Measurements from ENCODE around the gene CALCB.

The CALCB gene

GRCh38 chr11:15114501-15115475 lies 41.4 kb downstream of the CALCB start, which contains the start of gene INSC:
TSS of gene INSC (plus strand) at chr11:15114923. CDS start at chr11:15149175, 34,252 bp downstream.
- in situ Hi-C loops (cut with HindIII; ENCODE audit: low pct_unique_long_range_greater_than_20kb, low sequenced_read_pairs): no loop called here
- no peak for DNase-seq (ENCODE audit: low read depth in 1 of 2, low spot score in 1 of 2)
- no peak for TF ChIP-seq JUND (IDR thresholded peaks at IDR 0.05; ENCODE audit: low read depth)

GRCh38 chr11:15115686-15116085 lies 42.3 kb downstream of the CALCB start:
- in situ Hi-C loops (cut with HindIII; ENCODE audit: low pct_unique_long_range_greater_than_20kb, low sequenced_read_pairs): no loop called here
- no peak for DNase-seq (ENCODE audit: low read depth in 1 of 2, low spot score in 1 of 2)
- TF ChIP-seq JUND (IDR thresholded peaks at IDR 0.05; ENCODE audit: low read depth): no peak

- DNase-seq (ENCODE audit: low read depth in 1 of 2, low spot score in 1 of 2): no peak
- TF ChIP-seq JUND (IDR thresholded peaks at IDR 0.05; ENCODE audit: low read depth): no peak
- in situ Hi-C loops (cut with HindIII; ENCODE audit: low pct_unique_long_range_greater_than_20kb, low sequenced_read_pairs): no loop called here
Observed at GRCh38 chr11:15117751-15118150, 44.4 kb downstream of the CALCB start.

GRCh38 chr11:15118431-15118830 lies 45.0 kb downstream of the CALCB start:
- no peak for TF ChIP-seq JUND (IDR thresholded peaks at IDR 0.05; ENCODE audit: low read depth)
- no peak for DNase-seq (ENCODE audit: low read depth in 1 of 2, low spot score in 1 of 2)
- in situ Hi-C loops (cut with HindIII; ENCODE audit: low pct_unique_long_range_greater_than_20kb, low sequenced_read_pairs): no loop called here

GRCh38 chr11:15119352-15119751 lies 46.0 kb downstream of the CALCB start:
- no peak for TF ChIP-seq JUND (IDR thresholded peaks at IDR 0.05; ENCODE audit: low read depth)
- in situ Hi-C loops (cut with HindIII; ENCODE audit: low pct_unique_long_range_greater_than_20kb, low sequenced_read_pairs): no loop called here
- DNase-seq (ENCODE audit: low read depth in 1 of 2, low spot score in 1 of 2): no peak

- TF ChIP-seq JUND (IDR thresholded peaks at IDR 0.05; ENCODE audit: low read depth): no peak
- in situ Hi-C loops (cut with HindIII; ENCODE audit: low pct_unique_long_range_greater_than_20kb, low sequenced_read_pairs): no loop called here
Observed at GRCh38 chr11:15119826-15120225, 46.4 kb downstream of the CALCB start.

GRCh38 chr11:15123849-15124248 lies 50.5 kb downstream of the CALCB start:
- in situ Hi-C loops (cut with HindIII; ENCODE audit: low pct_unique_long_range_greater_than_20kb, low sequenced_read_pairs): no loop called here
- no peak for DNase-seq (ENCODE audit: low read depth in 1 of 2, low spot score in 1 of 2)

More at GRCh38 chr11:15119826-15120225, 46.4 kb downstream of the CALCB start:
- DNase-seq (ENCODE audit: low read depth in 1 of 2, low spot score in 1 of 2): no peak

GRCh38 chr11:15124528-15124927 lies 51.1 kb downstream of the CALCB start:
- no peak for DNase-seq (ENCODE audit: low read depth in 1 of 2, low spot score in 1 of 2)
- in situ Hi-C loops (cut with HindIII; ENCODE audit: low pct_unique_long_range_greater_than_20kb, low sequenced_read_pairs): no loop called here
- TF ChIP-seq JUND (IDR thresholded peaks at IDR 0.05; ENCODE audit: low read depth): no peak

More at GRCh38 chr11:15123849-15124248, 50.5 kb downstream of the CALCB start:
- TF ChIP-seq JUND (IDR thresholded peaks at IDR 0.05; ENCODE audit: low read depth): no peak

GRCh38 chr11:15127341-15127740 lies 53.9 kb downstream of the CALCB start:
- in situ Hi-C loops (cut with HindIII; ENCODE audit: low pct_unique_long_range_greater_than_20kb, low sequenced_read_pairs): no loop called here
- no peak for TF ChIP-seq JUND (IDR thresholded peaks at IDR 0.05; ENCODE audit: low read depth)
- no peak for DNase-seq (ENCODE audit: low read depth in 1 of 2, low spot score in 1 of 2)
